T-helper 1 cell (primary cell): ENCODE data around the gene IWS1.
"Not testable (repeated sequence)": the region's sequence is repeated elsewhere in the genome, so short reads cannot be mapped to it uniquely, and the experiment has no call there.

Experiments
- DNase-seq, 5 donors: peaks; one replicate each; pipeline ENCODE4 v3.0.0-alpha.2; 2012 to 2020

The IWS1 gene

DNA sequence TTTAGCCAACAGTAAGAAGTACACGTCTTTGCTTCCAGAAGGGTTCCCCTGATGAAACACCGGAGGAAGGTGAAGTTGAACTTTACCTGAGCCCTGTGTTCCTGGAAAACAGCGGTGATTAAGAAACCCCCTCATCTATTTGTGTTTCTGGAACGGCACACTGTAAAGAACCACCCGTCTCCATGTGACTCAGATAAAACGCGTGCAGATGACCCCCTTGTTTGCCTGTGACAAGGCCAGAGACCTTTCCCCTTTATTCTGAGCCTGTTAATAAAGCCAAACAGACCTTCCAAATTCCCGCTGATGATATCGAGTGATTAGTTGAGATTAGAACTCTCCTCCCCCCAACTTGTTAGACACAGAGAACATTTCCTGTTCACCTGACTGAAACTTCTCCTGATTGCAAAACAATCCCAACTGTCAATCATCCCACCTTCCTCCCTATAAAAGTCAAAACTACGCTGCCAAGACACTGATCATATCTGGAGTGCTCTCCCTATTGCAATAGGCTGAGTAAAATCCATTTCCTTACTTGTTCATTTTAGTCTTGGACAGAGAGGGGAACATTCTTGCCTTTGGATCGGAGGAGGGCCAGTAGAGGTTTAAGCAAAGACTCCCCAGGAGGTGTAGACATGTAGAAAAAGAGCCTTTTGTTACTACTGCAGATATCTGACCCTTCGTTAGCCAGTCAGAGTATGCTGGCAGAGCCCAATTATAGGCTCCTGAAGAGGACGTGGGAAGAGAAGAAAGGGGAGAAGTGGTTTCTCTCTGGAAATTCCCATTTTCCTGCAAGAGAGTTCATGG, 914 bp upstream of the IWS1 start:
- no peak for DNase-seq

DNA sequence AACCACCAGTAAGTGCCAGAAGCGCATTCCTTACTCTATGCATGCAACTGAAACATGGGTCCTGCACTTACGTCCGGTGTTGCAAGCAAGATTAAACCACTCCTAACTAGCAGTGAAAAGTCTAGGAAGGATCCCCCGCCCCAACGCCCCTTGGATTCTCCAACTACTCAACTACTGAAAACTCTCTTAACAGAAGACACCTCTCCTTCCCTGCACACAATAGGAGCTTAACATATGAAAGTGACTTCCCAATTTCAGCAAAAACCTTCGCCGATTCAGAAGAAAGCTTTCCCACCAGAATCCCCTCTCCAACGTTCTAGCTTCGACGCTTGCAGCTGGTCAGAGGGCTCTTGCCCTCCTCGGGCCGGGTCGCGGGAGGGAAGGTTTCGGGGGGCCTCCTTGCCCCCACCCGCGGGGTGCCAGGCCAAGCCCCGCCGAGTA, 578 bp downstream of the IWS1 start:
- peak in 1 of 5 donors; percentile 29 for DNase-seq

DNA sequence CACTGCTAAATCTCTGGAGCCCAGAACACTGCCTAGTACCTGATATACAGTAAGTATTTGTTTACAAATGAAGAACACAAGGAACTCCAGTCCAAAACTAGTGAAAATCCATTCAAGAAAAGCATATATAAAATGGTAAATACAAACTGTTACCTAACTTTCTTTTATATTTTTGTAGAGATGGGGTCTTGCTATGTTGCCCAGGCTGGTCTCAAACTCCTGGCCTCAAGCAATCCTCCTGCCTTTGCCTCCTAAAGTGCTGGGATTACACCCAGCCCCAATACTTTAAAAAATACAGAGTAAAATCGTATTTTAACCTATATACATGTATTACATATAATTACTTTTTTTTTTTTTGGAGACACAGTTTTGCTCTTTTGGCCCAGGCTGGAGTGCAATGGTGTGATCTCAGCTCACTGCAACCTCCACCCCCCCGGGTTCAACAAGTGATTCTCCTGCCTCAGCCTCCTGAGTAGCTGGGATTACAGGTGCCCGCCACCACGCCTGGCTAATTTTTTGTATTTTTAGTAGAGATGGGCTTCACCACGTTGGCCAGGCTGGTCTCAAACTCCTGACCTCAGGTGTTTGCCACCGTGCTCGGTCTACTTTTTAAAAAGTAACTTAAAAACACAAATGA, 2.0 kb downstream of the IWS1 start:
- DNase-seq, result not testable (repeated sequence)

DNA sequence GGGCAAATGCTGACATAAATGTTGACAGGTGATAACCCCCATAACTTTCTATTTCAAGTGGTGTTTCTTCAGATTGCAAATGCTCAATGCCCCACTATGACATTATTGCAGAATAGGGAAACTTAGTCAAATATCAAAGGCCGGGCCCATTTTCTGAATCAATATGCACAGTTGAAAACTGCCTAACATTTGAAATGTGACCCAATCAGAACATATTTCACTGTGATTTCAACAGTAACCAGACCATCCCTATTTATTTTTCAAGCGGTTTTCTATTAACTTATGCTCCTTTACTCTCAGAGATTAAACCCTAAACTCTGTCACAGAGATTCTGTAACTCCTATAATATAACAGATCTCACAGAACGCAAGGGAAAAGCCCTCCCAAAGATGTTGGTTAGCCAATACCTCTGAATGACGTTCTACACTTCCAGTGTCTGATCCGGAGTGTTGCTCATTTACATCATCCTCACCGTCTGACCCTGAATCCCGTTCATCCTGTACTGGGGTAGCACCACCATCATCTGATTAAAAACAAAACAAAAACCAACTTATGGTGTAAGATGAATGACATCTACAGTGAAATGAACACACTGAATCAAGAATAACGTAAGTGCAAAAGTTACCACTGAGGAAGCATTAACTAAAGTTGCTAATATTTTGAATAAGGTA, 2.9 kb downstream of the IWS1 start:
- peak in 1 of 5 donors; percentile 37 for DNase-seq

DNA sequence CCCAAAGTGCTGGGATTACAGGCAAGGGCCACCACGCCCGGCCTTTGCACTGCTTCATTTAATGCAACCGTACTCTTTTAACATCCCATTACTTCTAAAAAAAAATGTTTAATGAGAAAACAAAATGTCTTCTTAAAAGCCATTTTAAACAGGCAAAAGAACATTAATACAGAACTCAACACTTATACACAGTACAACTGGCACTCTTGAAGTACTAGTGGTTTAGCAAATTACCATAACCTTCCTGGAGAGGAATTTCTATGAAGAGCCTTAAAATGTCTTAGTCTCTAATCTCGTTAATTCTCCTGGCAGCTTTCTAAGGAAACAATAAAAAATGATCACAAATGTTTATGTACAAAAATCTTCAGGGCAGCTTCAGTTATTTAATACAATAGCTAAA, 5.9 kb downstream of the IWS1 start:
- DNase-seq, result no peak

DNA sequence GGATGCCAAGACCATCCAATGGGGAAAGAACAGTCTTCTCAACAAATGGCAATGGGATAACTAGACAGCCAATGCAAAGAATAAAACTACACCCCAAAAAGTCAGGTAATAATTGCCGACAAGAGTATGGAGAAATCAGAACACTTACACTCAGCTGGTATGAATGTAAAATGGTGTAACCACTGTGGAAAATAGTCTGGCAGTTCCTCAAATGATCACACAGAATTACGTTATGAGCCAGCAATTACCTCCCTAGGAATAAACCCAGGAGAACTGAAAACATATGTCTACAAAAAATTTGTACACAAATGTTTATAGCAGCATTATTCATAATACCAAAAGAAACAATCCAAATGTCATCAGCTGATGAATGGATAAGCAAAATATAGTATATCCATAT, 8.8 kb downstream of the IWS1 start:
- no peak for DNase-seq

DNA sequence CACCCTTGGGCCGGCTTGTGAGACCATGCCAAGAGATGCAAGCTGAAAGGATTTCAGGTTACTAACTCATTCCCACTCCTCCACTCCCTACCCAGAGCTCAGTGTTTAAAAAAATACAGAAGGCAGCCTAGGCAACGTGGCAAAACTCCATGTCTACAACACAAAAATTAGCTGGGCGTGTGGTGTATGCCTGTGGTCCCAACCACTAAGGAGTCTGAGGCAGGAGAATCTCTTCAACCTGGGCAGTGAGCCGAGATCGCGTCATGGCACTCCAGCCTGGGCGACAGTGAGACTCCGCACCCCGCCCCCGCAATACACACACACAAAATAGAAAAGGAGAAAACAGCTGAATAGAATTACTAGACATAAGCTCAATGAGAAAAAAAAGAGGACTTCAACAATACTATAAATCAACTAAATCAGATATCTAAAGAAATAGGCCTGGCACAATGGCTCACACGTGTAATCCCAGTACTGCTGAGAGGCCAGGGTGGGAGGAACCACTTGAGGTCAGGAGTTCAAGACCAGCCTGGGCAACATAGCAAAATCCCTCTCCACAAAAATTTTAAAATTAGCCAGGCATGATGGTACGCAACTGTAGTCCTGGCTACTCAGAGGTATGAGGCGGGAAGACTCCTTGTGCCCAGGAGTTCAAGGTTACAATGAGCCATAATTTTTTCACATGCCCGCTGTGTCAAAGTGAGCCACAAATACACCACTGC, 10.1 kb downstream of the IWS1 start:
- DNase-seq, result no peak

DNA sequence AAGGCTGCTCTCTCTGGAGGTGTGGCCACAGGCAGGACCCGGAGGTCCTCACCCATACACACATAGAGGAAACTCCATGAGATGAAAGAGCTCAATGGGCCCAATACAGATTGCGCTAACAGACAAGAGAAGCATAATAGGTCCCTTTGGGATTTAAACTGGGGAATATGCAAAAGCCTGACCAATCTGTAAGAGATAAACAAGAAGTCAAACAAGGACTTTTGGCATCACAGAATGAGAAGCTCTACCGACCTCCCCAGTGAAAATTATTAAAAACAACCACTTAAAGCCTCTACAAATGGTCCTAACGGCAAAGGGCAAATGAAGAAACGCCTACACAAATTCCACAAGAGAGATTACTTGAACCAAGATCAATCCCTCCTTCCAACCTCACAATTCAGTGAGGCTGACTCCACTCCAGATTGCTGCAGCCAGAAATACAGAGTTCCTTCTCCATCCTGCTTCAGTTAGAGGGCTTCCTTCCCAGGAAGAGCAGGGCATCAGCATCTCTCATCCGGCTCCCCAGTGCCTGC, 10.8 kb downstream of the IWS1 start:
- DNase-seq, result no peak

DNA sequence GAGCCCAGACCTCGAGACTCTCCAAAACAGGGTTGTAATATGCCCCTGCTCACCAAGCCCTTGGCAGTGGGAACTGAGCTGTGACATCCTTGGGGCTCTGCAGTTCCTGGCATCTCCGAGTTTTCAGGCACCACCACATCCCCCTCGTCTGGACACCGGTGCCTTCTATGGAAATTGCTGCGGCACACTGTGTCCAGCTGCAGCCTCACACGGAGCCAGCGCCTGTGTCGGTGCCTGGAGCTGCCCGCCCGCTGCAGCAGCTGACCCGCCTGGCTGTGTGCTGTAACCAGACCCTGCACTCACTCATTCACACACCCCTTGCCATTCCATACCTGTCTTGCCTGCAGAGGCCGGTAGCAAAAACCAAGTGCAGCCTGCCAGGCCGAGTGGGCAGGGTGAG, 11.8 kb downstream of the IWS1 start:
- DNase-seq, result no peak

DNA sequence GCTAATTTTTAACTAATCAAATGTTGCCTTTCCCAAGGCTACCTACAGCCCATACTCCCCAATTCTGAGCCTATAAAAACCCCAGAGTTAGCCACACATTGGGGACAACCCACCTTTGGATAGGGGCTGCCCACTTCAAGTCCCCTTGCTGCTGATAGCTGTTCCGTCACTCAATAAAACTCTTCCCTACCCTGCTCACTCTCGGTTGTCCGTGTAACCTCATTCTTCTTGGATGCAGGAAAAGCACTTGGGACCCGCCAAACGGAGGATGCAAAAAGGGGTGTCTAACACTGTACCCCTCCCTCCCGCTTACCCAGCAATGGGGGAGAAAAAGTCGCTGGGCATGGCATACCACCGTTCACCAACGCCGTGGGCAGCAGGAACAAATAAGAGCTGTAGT, 12.2 kb downstream of the IWS1 start:
- no peak for DNase-seq

DNA sequence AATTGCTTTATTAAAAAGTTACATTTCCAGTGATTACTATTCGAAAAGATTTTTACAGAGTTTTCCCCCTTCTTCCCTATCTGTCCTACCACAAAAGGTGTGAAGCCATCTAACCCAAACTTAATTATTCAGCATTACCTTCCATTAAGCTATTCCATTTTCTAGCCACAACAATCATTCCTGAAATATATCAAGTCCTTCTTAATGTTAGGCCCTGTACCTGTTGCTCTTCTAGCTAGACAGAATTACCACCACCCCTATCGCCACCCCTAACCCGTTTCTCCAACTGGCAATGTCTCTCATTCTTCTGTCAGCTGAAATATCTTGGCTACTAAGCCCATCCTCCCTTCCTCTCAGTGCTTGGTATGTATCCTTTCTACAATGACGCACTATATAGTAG, 13.9 kb downstream of the IWS1 start:
- no peak for DNase-seq

DNA sequence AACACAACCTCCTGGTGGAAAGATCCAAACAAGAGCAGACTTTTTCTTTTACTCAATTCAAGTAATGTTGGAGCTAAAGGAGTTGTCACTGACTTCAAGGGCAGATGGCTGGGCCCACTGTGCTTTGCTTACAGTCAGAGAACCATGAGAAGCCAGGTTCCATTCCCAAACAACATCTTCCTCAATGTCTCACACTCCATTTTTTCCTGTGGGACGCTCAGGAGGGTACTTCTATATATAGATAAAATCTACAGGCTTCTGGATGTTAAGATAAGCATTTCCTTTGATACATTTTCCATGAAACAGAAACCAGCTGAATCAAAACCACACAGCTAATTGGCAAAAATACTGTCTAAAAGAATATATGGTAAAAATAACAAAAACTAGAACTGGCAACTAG, 14.4 kb downstream of the IWS1 start:
- no peak for DNase-seq

DNA sequence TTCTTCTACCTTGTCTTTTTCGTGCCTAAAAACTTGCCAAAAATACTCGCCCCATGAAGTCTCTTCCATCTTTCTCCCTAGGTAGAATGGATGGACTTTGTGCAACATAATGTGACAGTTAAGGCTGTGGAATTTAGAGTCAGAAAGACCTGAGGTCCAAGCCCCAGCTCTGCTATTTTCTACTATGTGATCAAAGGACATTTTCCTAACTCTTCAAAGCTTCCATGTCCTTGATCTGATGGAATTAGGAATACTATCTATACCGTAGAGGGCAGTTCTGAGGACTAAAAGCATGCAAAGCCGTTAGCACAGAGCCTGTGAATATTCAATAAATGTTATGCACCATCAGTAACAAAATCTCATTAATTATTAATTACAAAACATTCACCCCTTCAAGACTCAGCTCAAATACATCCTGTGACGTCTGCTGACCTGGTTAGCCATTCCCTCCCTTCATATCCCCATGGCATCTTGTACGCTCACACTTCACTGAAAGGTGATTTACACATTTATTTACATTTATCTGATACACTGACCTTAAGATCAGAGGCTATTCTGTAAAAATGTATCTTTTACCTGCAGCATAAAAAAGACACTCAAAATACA, 15.1 kb downstream of the IWS1 start:
- no peak for DNase-seq

DNA sequence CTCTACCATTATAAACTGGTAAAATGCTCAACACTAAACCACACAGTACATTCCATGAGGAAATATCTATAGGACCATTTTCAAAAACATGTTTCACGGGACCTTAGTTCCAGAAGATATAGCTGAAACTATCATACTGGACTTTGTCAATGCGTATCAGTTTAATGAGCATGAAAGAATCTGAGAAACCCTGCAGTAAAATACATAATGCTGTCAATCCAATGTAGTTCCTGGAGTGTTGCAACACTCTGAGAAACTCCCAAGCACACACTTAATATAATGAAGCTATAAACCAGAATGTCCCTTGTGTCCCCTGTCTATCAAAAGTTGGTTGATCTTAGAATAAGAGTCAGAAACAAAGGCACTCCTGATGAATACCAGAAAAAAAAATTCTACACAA, 16.2 kb downstream of the IWS1 start:
- no peak for DNase-seq

DNA sequence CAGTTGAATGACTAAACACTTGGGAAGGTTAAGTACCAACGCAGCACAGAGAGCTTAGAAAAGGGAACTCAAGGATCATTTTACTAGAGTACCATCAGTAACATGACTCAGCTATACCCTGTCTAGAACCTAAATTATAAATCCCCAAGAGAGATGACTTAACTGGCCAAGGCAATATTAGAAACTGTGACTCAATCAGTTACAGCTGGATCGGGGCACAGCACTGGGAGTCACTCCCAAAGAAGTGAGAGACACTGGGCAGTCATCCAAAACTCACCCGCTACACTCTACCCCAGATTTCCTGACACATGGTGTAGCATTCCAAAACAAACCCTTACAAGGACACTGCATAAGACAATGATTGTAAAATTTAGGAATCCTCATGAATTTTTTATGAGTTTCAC, 17.7 kb downstream of the IWS1 start:
- no peak for DNase-seq

DNA sequence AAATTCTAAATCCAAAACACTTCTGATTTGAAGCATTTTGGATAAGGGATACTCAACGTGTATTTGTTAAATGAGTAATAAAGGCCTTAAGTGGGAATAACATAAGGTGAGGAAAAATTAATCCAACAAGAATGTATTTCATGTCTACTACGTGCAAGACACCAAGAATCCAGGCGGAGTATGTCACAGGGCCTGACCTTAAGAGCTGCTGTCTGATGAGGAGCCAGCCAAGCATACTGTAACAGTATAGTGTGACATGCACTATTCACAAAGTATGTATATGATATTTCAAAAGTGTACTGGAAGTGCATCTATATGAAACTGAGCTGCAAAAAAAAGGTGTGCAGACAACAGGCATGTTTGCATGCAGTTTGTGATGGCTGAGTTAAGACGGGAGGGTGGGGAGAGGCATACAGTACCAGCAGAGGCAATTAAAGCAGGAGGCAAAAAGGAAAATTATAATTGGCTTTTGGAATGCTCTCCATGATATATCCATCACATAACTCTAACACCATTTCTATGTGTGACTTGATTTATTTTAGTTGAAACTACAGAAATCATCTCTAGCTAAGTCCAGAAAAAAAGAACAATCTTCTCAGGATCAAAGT, 18.2 kb downstream of the IWS1 start:
- no peak for DNase-seq

DNA sequence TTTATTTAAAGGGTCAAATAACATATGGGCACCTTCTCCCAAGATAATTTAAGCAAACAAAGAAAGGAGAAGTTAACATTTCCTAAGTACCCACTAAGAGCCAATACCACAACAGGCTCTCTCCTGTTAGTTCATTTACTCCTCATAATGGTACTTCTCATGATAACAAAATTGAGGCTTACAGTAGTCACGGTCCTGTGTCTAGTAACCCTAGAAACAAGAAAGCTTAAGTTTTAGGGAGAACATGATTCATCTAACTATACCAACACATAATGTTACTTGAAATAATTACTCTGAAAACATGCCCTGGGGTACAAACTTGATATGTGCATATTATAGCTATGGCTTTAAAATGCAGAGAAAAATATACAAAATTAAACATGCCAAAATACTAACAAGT, 19.8 kb downstream of the IWS1 start:
- no peak for DNase-seq

DNA sequence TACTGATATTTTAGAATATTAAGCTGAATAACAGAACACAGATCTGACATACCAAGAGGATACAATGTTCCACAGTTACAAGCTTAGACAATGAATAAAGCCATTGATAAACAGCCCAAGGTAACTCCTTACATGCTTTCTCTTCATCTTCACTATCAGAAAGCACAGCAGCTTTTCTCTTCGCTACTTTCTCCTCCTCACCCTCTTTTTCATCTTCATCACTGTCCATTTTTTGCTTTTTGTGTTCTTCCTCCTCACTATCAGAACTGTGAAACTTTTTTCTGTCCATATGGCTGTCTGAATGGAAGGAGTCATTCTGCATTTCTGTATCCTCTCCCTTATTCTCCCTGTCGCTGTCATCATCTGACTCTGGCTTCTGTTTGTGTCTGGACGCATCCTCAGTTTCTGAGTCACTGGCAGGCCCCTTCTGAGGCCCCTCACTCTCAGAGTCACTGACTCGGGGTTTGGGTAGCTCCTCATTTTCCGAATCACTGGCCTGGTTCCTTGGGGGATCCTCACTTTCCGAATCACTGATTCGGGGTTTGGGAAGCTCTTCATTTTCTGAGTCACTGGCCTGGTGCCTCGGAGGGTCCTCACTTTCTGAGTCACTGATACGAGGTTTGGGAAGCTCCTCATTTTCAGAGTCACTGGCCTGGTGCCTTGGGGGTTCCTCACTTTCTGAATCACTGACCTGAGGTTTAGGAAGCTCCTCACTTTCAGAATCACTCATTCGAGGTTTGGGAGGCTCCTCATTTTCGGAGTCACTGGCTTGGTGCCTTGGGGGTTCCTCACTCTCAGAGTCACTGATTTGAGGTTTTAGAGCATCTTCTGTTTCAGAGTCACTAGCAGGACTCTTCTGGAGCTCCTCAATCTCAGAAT, 21.5 kb downstream of the IWS1 start:
- DNase-seq, result no peak

DNA sequence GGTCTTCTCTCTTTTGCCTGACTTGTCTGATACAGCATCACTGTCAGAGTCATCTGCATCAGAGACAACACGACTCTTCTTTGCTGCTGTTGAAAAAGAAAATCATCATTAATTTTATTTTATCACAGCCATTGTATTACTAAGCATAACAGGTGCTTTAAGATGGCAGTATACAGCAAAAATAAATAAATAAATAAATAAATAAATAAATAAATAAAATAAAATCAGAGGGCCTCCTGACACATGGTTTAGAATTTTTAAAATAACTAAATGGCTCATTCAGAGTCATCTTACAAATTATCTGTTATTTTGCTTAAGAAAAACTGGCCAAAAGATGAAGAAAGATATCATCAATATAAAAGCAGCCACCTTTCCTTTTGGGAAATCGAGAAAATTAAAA, 22.8 kb downstream of the IWS1 start:
- DNase-seq, result no peak

DNA sequence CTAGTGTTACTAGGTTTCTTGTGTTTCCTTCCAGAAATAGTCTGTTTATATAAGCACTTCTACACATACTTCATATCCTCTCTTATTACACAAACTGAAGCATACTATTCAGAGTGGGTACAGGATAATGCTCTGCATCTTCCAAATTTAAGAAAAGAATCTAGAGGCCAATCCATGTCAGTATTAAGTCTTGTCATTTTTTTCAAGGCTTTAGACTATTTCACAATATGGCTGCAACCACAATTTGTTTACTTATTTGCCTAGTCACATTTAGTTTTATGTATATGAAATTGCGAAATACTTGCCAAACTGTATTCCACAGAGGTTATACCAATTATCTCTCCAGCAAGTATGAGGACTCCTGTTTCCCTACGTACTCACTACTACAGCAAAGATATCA, 27.9 kb downstream of the IWS1 start:
- DNase-seq, result no peak

DNA sequence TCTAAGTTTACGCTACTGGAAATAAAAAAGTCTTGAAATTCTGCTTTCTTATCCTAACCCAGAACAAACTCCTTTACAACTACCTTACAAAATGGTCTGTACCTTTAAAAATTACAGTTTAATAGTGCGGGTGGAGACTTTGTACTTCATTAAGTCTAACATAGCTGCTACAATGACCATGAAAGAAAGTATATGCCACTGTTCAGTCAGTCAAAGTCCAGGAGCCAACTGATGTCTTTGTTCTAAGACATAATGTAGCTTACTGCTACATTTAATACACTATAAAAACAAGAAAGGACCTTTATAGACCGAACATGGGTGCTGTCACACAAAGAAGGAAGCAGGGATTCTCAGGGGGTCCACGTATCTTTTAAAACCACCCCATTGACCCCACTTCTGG, 36.0 kb downstream of the IWS1 start:
- DNase-seq, result no peak
